ENCODE measurements around the gene CD1D.
"Not testable (repeated sequence)": the region's sequence is repeated elsewhere in the genome, so short reads cannot be mapped to it uniquely, and the experiment has no call there.

The CD1D gene

GRCh38 chr1:158186180-158186579 lies 5.5 kb downstream of the CD1D start:
- no peak overlapping the region for H3K4me3 Mint-ChIP-seq
- CTCF ChIA-PET: interaction anchor here (1.2 kb wide), 1 partner anchor 144 kb away, joined by 3 read pairs; no protein-coding TSS in a partner anchor
- no peak overlapping the region for H3K27ac Mint-ChIP-seq
- H3K4me1 Mint-ChIP-seq: peaks cover 5% of the 10 kb centered on the region
- peaks cover 32% of the 10 kb centered on the region for H3K27me3 Mint-ChIP-seq
- no peaks in the 10 kb centered on the region for H3K36me3 Mint-ChIP-seq
- DNase-seq: no peak
- H3K9me3 Mint-ChIP-seq: no peaks in the 10 kb centered on the region

DNA sequence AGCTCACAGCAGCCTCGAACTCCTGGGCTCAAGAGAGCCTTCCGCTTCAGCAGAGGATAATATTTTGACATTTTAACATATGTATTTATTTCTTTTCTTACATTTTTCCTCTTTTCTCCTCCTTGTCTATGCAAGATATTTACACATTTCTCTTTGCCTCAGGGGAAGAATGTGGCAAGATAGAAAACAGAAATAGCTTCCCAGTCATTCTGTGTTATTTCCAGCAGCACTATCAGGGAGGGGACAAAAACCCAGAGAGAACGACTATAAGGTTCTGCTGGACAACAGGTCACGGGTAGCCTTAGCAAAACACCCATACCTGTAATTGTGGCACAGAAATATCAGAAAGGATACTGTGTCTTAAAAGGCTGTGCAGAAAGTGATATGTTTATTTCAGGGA lies 7.9 kb downstream of the CD1D start:
- Mint-ChIP-seq H3K27ac (no peak overlapping the region), H3K9me3 (no peaks in the 10 kb centered on the region), H3K36me3 (no peaks in the 10 kb centered on the region), H3K4me3 (no peak overlapping the region), H3K4me1 (no peaks in the 10 kb centered on the region), H3K27me3 (peaks cover 11% of the 10 kb centered on the region)
- CTCF ChIA-PET: no interaction called here
- DNase-seq: no peak

GRCh38 chr1:158189624-158190023 lies 8.9 kb downstream of the CD1D start:
- Mint-ChIP-seq H3K27ac (no peak overlapping the region), H3K36me3 (no peaks in the 10 kb centered on the region), H3K4me1 (no peaks in the 10 kb centered on the region), H3K27me3 (peaks cover 5% of the 10 kb centered on the region), H3K9me3 (no peaks in the 10 kb centered on the region), H3K4me3 (no peak overlapping the region)
- CTCF ChIA-PET: no interaction called here
- DNase-seq: no peak

GRCh38 chr1:158191299-158191698 lies 10.6 kb downstream of the CD1D start:
- H3K4me3 Mint-ChIP-seq: no peak overlapping the region
- no peak for DNase-seq
- no peaks in the 10 kb centered on the region for H3K4me1 Mint-ChIP-seq
- H3K27me3 Mint-ChIP-seq: peaks cover 9% of the 10 kb centered on the region
- no peak overlapping the region for H3K27ac Mint-ChIP-seq
- no peaks in the 10 kb centered on the region for H3K9me3 Mint-ChIP-seq
- H3K36me3 Mint-ChIP-seq: no peaks in the 10 kb centered on the region
- CTCF ChIA-PET: no interaction called here

- no peak for DNase-seq
- Mint-ChIP-seq H3K9me3 (no peaks in the 10 kb centered on the region), H3K27ac (no peak overlapping the region), H3K36me3 (no peaks in the 10 kb centered on the region), H3K4me3 (no peak overlapping the region), H3K4me1 (peaks cover 2% of the 10 kb centered on the region), H3K27me3 (peaks cover 4% of the 10 kb centered on the region)
- CTCF ChIA-PET: no interaction called here
Observed at GRCh38 chr1:158196461-158196860, 15.8 kb downstream of the CD1D start.

GRCh38 chr1:158199849-158200248 lies 19.2 kb downstream of the CD1D start:
- Mint-ChIP-seq H3K36me3 (no peaks in the 10 kb centered on the region), H3K27ac (no peak overlapping the region), H3K4me1 (peaks cover 2% of the 10 kb centered on the region), H3K4me3 (no peak overlapping the region), H3K9me3 (no peaks in the 10 kb centered on the region), H3K27me3 (peaks cover 17% of the 10 kb centered on the region)
- CTCF ChIA-PET: no interaction called here
- DNase-seq: no peak

DNA sequence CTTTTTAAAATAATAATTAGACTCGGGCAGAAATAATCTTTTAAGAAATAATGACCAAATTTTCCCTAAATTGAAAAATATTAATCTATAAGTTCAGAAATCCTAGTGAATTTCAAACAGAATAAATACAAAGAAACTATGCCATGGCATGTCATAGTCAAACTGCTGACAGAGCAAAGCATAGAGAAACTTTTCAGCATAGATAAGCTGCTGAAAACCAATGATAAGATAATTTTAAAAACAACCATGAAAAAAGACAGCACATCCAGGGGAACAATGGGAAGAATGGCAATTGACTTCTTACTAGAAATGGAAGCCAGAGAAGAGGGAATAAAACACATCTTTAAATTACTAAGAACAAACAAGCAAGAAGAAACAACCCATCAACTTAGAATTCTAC lies 19.8 kb downstream of the CD1D start:
- H3K4me1 Mint-ChIP-seq: peaks cover 2% of the 10 kb centered on the region
- H3K9me3 Mint-ChIP-seq: no peaks in the 10 kb centered on the region
- H3K36me3 Mint-ChIP-seq: no peaks in the 10 kb centered on the region
- DNase-seq: no peak
- H3K4me3 Mint-ChIP-seq: no peak overlapping the region
- H3K27ac Mint-ChIP-seq: no peak overlapping the region
- H3K27me3 Mint-ChIP-seq: peaks cover 16% of the 10 kb centered on the region
- CTCF ChIA-PET: no interaction called here

GRCh38 chr1:158203693-158204457 lies 23.2 kb downstream of the CD1D start:
- Mint-ChIP-seq H3K4me1 (peaks cover 2% of the 10 kb centered on the region), H3K27ac (no peak overlapping the region), H3K36me3 (no peaks in the 10 kb centered on the region), H3K4me3 (no peak overlapping the region), H3K27me3 (peaks cover 19% of the 10 kb centered on the region), H3K9me3 (no peaks in the 10 kb centered on the region)
- CTCF ChIA-PET: interaction anchor here (0.6 to 3.7 kb wide), 27 partner anchors 9 to 885 kb away, joined by 3 to 26 read pairs (median 4); no protein-coding TSS in a partner anchor
- DNase-seq: no peak

DNA sequence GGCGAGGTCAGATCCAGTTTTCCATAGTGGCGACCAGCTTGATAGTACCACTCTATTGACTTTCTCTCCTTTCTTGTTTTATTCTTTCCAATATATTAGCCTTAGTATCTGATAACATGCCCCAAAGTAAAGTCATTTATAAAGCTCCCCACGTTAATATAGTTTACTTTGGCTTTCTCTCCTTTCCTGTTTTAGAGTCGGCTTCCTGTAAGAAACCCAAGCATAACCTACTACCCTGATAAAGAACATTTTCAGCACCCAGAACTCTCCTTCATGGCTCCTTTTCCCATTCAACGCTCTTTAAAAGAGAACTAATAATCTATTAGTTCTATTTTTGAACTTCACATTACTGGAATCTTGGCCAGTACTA lies 23.7 kb downstream of the CD1D start:
- CTCF ChIA-PET: interaction anchor here (0.7 to 3.7 kb wide), 18 partner anchors 9 to 884 kb away, joined by 3 to 26 read pairs (median 4); no protein-coding TSS in a partner anchor
- Mint-ChIP-seq H3K36me3 (no peaks in the 10 kb centered on the region), H3K4me3 (no peak overlapping the region), H3K27me3 (peaks cover 19% of the 10 kb centered on the region), H3K9me3 (no peaks in the 10 kb centered on the region), H3K27ac (no peak overlapping the region), H3K4me1 (peaks cover 2% of the 10 kb centered on the region)
- DNase-seq: no peak

DNA sequence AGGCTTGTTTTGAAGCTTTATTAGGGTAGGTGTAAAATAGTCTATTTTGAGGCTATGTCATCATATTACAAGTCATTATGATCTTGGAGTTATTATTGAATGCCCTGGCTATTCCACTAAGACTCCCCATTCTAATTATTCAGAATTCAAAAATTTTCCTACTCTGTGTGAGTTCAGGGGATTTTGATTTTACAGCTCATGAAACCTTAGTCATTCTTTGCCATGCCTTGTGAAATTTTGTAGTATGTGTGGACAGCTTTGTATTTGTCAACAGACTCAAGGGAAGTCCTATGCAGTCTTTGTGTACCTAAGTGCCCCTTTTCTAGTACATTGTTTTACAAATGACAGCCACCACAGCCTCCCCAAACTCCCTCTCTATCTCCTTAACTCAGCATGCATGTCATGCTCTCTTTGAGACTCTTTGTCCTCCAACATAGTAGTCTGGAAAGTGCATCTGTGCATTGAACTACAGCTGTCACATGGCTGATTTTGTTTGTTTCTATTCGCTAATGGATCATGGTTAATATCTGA lies 28.0 kb downstream of the CD1D start:
- H3K4me1 Mint-ChIP-seq: no peaks in the 10 kb centered on the region
- H3K27me3 Mint-ChIP-seq: peaks cover 26% of the 10 kb centered on the region
- no peak for DNase-seq
- CTCF ChIA-PET: no interaction called here
- no peak overlapping the region for H3K27ac Mint-ChIP-seq
- no peaks in the 10 kb centered on the region for H3K9me3 Mint-ChIP-seq
- H3K36me3 Mint-ChIP-seq: no peaks in the 10 kb centered on the region
- no peak overlapping the region for H3K4me3 Mint-ChIP-seq

DNA sequence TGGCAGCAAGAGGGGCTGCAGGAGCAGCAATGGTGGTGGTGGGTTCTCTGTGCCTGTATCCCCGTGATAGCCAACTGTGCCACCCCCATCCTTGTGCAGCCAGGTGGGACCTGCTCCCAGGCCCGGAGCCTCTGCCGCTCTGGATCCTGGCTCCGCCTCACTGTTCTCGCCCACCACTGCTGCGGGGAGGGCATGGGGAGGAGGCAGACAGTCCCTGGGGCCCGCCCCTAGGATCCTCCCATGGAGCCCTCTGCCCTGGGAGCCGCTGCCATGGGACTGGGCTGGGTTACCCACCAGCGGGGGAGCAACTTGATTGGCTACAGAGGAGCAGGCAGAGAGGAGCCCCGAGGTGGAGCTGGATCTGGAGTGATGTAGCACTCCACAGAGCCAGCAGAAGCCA lies 31.6 kb downstream of the CD1D start:
- H3K27ac Mint-ChIP-seq: no peak overlapping the region
- no peaks in the 10 kb centered on the region for H3K4me1 Mint-ChIP-seq
- no peaks in the 10 kb centered on the region for H3K9me3 Mint-ChIP-seq
- peaks cover 9% of the 10 kb centered on the region for H3K27me3 Mint-ChIP-seq
- DNase-seq: no peak
- CTCF ChIA-PET: no interaction called here
- H3K4me3 Mint-ChIP-seq: no peak overlapping the region
- H3K36me3 Mint-ChIP-seq: no peaks in the 10 kb centered on the region

DNA sequence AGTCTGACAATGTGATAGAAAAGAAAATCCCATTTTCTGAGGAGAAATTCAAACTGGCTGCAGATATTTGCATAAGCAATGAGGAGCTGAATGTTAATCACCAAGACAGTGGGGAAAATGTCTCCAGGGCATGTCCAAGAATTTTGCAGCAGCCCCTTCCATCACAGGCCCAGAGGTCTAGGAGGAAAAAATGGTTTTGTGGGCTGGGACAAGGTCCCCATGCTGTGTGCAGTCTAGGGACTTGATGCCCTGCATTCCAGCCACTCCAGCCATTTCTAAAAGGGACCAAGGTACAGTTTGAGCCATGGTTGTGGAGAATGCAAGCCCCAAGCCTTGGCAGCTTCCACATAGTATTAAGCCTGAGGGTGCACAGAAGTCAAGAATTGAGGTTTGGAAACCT lies 42.8 kb downstream of the CD1D start:
- H3K27ac Mint-ChIP-seq, CTCF ChIA-PET, H3K36me3 Mint-ChIP-seq, DNase-seq, H3K27me3 Mint-ChIP-seq, H3K4me3 Mint-ChIP-seq, H3K4me1 Mint-ChIP-seq: not testable (repeated sequence)
- peaks cover 13% of the 10 kb centered on the region for H3K9me3 Mint-ChIP-seq

GRCh38 chr1:158227904-158228623 lies 47.4 kb downstream of the CD1D start:
- CTCF ChIA-PET: no interaction called here
- DNase-seq: no peak
- H3K36me3 Mint-ChIP-seq: no peaks in the 10 kb centered on the region
- no peaks in the 10 kb centered on the region for H3K4me1 Mint-ChIP-seq
- peaks cover 8% of the 10 kb centered on the region for H3K27me3 Mint-ChIP-seq
- no peak overlapping the region for H3K4me3 Mint-ChIP-seq
- no peak overlapping the region for H3K27ac Mint-ChIP-seq
- peaks cover 10% of the 10 kb centered on the region for H3K9me3 Mint-ChIP-seq
